ENCODE data around the gene MYPOP.

Gene MYPOP, protein sequence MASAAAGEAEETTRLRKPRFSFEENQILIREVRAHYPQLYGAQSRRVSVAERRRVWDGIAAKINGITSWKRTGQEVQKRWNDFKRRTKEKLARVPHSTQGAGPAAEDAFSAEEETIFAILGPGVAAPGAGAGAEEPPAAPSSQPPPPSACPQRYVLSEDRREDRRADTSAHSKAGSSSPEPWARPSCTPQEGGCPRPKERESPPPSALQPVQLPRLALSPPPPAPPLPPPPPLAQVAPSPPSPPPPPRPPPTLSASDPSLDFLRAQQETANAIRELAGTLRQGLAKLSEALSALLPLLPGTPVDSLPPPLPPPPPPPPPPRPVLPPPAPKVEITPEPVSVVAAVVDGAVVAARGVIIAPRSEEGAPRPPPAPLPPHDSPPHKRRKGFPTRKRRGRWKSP

DNA sequence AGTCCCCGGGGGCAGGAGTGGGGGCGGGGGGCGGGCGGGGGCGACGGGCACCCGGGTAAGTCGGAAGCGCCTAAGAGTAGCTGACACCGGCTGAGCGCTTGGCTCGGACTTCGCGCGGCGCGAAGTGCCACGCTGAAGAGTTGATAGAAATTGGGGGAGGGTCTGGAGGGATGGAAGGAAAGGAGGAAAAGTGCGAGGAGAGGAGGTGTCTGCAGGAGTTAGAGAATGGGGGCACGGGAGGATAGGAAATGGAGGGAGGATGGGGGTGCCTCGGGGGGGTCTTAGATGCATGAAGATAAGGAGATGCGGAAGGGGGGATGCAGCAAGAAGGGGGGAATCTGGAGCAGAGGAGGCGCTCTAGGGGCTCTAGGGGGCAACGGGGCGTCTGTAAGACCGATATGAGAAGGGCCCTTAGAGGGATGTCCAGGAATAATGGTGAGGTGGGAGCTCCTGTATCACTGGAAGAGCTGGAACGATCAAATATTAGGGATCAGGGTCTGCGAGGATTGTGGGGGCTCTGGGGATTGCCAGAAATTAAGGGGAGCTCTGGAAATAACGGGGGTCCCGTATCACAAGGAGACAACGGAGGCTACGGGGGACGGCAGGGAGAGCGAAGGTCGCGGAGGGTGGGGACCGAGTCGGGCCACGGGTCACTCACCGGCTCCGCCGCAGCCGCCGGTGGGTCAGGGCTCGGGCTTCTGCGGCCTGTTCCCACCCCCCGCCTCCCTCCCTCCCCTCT, at the start of gene MYPOP:
Gene MYPOP (minus strand): TSS at position 702 of the 739 bp plus-strand sequence. CDS start 840 bp downstream, outside the sequence.
- DNase-seq (ENCODE audit: low spot score) = no peak

DNA sequence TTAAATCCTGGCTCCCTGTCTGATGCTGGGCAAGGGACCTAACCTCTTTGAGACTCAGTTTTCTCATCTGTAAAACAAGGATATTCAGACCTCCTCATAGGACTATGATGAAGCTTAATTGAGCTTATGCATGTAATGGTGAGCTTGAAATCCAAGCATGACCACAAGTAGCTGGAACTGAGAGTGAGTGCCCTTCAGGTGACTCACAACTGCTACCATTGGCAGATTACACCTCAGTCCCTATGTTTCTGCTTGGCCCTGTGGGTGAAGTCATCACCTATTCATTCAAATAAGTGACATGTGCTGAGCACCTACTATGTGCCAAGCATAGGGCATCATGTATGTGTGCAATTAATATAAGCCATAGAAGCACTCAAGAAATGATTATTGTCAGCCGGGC, 45.5 kb upstream of the MYPOP start:
- no peak for DNase-seq (ENCODE audit: low spot score)

DNA sequence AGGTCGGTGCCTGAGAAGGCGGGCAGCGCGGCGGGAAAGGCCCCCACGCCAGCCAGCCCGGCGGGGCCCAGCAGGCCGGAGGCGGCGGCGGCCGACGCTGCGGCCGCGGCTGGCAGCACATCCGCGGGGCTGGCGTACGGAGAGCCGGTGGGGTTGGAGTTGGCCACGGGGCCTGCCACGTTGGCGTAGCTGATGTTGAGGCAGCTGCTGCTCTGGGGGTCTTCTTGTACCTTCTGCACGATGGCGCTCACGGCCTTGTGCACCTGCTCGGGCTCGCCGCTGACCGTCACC, 38.0 kb upstream of the MYPOP start:
- no peak for DNase-seq (ENCODE audit: low spot score)

DNA sequence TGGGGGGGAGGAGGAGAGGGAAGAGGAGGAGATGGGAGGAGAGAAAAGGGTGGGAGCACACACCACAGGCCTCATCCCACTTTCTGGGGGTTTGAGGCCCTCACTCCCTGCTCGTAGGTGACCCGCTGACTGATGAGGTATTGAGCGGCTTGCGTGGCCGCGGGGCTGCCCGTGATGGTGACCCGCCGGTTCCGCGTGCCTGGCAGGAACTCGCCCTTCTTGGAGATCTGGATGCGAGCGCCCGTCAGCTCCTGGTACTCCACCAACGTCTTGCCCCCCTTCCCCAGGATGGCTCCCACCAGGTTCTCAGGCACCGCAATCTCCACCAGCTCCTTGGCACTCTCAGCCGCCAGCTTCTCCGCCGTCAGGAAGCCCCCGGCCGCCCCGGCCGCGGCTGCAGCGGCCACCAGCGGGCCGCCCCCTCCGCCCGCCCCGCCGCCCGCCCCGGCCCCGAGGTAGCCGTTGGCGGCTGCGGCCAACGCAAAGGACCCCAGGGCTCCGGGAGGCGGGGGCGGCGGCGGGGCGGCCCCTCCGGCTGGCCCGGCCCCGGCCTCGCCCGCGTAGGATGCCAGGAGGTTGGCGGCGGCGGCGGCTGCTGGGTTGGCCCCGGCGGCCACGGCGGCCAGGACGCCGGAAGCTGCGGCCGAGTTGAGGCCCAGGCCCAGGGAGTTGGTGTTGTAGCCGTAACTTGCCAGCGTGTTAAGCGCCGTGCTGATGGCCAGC, 37.5 kb upstream of the MYPOP start:
- no peak for DNase-seq (ENCODE audit: low spot score)

DNA sequence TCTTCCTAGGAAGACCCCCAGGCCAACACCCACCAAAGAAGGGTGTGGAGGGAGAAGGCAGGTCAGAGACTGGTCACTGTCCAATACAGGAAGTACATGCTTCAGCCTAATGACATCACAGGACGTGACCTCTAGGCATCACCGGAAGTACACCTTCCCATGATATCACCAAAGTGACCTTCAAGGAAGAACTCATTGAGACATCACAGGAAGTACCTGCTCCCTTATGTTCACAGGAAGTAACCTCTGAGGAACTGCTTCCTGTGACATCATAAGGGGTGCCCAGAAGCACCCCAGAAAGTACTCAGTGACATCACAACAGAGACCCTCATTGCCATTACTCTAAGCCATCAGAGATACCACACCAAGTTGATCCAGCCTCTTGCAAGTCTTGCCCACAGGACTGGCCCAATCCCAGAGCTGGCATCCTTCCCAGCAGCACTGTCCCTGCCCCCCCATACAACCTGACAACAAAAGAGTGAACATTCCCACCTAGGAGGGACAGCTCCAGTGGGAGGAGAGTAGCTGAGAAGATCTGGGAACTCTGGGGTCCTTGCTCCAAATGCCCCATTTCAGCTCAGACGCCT, 36.4 kb upstream of the MYPOP start:
- DNase-seq (ENCODE audit: low spot score) = no peak

DNA sequence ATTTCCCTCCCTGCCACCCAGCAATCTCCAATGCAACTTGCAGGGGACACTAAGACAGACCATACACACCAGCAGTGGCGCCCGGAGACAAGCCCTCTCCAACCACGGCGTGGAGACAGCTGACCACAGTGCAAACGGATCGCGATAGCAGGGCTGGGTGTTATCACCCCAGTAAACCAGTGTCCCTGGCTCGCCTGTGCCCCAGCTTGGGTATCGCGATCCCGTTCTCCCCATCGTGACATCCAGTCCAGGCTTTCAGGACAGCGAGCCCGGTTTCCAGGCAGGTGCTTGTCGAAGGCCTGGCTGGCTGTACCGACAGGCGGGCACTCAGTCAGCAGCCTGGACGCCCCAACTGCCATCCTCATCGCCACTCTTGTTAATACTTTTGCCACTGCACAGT, 32.9 kb upstream of the MYPOP start:
- no peak for DNase-seq (ENCODE audit: low spot score)

DNA sequence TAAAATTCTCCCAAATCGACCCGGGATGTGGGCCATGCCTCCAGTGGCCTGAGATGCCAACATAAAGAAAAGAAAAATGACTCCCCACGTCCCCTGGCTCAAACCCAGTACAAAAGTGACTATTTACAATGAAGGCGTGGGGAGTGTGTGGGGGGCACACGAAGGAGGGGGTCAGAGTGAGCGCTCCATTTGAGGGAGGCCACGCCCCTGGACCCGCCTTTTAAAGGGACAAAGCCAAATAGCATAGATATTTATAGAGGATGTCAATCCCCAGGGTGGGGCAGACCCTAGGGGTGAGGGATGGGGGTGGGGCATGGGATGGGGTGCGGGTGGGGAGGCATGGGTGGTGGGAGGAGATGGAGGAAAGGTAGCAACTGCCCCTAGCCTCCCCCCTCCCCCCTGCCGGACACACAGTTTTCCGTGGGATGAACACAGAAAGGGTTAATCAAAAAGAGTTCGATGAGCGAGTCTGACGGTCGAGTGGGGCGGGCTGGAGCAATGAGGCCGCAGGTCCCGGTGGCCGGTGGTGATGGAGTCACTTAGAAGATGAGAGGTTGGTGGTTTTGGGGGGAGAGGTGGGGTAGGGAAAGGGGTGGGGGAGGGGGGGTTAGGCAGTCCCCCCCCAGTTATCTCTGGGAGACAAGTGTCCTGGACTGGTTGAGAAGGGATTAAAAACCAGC, 32.3 kb upstream of the MYPOP start:
- DNase-seq (ENCODE audit: low spot score) = no peak

DNA sequence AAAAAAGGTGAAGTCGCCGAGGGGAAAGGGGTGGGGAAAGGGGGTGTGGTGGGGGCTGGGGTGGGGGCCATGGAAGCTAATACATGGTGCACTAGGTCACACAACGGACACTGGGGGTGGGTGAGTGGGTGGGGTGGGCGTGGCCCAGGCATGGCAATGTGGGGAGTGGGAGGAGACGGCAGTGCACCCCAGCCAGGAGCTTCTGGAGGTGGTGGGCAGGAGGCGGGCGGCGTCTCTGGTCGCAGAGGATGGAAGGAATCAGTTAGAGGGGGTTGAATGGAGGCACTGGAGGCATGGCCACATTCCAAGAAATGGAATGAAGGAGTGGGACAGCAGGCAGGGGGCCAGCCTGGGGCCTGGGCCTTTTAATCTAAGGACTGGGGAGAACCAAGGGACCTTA, 31.3 kb upstream of the MYPOP start:
- DNase-seq (ENCODE audit: low spot score) = no peak

DNA sequence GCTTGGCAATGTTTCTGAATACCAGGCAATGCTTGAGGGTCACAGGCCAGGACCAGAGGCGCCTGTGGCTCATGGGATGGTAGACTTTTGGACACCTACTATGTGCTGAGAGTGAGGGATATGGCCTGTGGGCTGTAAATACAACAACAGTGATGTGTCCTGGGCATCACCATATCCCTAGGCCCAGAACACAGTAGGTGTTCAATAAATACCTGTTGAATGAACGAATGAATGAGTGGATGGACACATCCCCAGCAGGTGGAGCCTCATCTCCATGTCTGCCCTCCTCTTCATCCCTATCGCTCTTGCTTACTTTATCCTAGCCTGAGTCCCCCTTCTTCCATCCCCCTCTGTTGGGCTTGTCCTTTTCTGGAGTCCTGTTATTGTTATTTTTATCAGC, 28.6 kb upstream of the MYPOP start:
- DNase-seq (ENCODE audit: low spot score) = no peak

DNA sequence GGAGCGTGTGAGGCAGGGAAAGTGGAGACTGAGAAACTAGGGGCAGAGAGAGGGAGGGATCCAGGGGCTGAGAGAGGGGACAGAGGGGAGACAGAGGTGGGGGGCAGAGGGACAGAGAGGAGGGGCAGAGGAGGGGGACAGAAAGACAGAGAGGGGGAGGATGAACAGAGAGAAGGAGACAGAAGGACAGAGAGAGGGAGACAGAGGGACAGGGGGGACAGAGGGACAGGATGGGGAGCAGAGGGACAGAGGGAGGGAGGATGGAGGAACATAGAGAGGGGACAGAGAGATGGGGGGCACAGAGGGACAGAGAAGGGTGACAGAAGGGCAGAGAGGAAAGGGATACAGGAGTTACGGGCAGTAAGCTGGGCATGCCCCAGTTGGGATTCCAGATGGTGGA, 26.8 kb upstream of the MYPOP start:
- DNase-seq (ENCODE audit: low spot score) = no peak

DNA sequence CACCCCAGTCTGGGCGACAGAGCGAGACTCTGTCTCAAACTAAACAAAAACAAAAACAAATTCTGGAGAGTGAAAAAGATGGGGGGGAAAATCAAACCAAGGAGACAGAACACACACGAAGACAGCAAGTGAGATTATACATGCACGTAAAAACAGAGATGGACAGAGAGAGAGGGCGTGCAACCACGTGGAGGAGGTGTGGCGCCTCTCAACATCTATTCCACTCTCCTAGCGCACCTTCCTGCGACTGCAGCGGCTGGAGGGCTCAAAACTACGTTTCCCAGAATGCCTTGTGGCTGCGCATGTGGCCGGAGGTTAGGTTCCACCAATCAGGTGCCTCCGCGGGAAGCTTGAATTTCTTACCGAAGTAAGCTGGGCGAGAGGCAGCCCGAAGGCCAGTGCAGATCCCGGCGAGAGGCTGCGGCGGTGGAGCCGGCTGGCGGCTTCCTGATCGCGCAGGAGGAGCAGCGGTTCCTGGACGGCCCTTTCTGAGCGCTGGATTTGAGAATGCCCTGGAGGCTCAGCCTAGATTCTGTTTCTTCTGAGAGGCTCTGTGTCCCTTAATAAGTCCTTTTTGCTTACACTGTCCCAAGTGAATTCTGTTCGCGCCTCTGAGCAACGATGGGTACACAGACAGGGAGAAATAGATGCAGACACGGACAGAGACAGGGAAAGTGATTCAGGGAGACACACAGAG, 25.3 kb upstream of the MYPOP start:
- DNase-seq (ENCODE audit: low spot score) = peak; percentile 97

DNA sequence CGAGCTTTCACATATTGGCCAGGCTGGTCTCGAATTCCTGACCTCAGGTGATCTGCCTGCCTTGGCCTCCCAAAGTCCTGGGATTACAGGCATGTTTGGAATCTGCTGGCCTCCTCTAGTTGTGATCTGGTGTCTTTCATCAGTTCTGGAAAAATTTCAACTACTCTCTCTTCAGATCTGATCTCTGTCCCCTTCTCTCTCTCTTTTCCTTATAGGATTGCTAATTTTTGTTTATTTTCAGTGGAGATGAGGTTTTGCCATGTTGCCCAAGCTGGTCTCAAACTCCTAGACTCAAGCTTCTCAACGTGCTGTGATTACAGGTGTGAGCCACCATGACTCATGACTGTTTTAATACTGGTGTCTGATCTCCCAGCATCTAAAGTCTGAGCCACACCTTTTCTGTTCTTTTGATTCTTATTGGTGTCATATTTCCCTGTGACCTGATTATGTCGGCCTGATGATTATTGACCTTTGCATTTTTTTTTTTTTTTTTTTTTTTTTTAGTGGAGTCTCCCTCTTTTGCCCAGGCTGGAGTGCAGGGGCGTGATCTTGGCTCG, 22.6 kb upstream of the MYPOP start:
- DNase-seq (ENCODE audit: low spot score) = peak; percentile 92

DNA sequence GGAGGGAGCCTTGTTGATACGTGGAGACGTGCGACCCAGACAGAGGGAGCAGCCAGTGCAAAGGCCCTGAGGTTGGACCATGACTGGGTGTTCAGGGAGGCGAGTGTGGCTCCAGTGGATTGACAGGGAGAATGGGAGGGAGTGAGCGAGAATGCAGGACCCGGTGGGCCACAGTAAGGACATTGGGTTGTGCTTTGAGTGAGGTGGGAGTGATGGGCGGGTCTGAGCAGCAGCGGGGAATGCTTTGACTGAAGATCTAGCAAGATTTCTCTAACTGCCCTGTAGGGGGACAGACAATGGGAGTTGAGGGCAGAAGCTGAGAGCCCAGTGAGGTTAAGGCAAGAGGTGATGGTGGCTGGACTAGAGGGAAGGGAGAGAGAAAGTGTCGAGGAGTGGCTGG, 19.9 kb upstream of the MYPOP start:
- peak; percentile 49 for DNase-seq (ENCODE audit: low spot score)

DNA sequence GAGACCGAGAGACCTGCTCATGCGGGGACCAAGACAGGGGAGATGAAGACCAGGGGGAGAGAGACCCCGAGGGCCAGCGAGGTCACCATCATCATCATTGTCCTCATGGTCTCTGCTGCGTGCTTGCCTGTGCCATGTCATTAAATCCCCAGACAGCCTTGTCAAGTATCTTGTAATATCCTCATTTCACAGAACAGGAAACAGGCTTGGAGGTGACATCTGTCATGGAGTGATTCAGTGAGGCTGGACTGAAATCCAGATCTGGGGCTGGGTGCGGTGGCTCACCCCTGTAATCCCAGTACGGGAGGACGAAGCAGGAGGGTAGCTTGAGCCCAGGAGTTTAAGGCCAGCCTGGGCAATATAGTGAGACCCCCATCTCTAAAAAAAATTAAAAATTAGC, 18.0 kb upstream of the MYPOP start:
- DNase-seq (ENCODE audit: low spot score) = no peak

DNA sequence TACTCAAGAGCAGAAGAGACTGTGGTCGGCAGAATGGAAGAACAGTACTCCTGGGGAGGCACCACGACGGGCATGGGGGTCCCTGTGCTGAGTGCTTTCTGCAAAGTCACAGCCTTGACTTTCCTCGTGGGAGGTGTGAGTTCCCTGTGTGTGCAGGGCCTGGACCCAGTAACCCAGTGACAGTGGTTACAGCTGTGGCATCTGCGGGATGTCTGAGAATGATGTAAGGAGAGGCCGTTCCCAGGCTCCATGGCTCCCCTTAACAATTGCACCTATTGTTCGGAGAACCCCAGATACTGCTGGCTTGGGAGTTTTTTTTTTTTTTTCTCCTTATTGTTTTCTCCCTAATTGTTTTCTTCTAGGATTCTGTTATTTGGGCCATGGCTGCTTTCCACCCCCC, 17.3 kb upstream of the MYPOP start:
- peak; percentile 91 for DNase-seq (ENCODE audit: low spot score)

DNA sequence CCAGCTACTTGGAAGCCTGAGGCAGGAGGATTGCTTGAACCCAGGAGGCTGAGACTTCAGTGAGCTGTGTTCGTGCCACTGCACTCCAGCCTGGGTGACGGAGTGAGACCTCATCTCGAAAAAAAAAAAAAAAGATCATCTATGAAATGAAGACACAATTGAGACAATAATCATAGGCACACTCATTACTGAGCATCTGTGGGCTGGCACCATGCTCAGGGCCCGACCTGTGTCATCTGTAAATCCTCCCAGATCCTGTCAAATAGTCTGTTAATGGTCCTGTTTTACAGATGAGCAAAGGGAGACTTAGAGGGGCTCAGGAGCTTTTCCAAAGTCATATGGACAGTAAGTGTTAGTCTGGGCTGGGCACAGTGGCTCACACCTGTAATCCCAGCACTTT, 16.3 kb upstream of the MYPOP start:
- no peak for DNase-seq (ENCODE audit: low spot score)

DNA sequence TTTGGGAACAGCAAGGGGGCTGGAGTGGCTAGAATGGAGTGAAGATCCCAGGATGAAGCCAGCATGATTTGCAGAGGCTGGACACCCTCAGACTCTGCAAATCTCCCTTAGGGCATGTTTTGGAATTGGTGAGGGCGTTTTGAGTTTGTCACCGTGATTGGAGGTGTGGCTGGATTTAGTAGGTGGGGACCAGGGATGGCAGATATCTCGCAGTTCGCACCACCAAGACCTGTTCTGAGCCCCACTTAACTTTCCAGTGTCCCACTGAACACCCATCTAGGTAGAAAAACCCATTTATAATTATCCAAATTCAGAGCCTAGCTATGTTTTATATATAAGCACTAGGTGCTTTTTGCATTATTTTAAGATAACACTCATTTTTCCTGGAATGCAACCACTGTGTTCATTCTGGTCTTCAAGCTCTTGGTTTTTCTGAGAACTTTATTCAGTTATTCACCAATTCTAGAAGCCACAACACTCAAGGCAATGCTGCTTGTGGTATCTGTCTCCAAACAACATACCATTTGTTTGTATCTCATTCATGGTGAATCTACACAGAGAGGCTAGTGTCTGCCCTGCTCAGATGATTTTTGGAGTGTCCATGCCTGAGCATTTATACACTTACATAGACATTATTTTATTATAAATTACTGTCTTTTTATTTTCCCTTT, 15.1 kb upstream of the MYPOP start:
- DNase-seq (ENCODE audit: low spot score) = no peak

DNA sequence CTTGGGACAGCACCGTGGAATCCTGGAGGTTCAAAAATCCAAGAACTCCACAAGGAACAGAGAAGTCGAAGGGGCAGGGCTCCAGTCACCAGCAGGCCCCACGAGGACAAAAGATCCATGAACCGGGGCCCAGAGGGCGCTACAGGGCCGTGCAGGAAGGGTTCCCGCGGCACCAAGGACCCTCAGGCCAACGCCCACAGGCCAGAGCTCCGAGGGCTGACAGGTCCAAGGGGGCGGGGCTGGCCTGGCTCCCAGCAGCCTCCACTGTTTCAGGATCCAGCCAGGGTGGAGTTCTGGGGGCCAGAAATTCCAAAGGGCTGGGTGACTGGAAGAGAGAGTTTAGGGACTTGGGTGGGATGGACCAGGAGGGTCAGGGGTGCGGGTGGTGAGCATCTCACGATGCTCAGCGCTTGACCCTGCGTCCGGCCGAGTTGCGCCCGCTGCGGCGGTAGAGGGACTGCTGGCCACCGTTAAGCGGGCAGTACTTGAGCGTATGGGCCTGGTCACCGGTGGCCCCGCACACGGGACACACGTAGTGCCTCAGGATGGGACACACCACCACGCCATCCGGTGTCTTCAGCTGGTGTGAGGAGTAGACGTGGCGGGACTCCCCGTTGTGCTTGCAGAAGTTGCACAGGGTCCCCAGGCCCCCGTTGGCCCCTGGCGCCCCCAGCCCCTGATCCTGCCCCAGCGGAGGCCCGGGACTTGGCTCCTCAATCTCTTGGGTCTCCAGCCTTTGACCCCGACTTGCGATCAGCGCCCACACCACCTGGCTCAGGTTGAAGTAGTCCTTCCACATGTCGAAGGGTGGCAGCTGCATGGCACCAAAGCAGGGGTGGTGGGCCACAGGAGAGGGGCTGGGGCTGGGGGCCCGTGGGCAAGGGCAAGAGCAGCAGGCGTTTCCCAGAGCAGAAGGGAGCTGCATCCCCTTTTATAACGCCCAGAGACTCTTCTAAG, 11.7 kb upstream of the MYPOP start, which contains the start of gene NANOS2:
Gene NANOS2 (minus strand): TSS at position 905 of the 957 bp plus-strand sequence. CDS start 85 bp downstream, at position 820.
- peak; percentile 60 for DNase-seq (ENCODE audit: low spot score)

DNA sequence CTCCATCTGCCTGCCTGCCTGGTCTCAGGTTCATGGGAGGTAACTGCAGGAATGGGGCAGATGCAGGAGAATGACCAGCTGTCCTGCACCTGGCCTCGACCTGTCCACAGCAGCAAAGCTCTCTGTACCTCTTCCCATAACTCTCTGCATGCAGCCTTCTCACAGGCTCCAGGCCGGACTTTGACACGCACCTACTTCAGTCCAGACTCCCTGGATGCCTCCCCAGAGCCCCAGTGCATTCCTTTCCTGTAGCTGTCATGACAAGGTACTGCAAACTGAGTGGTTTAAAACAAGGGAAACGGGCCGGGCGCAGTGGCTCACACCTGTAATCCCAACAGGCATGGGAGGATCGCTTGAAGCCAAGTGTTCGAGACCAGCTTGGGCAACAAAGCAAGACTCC, 8.9 kb upstream of the MYPOP start:
- no peak for DNase-seq (ENCODE audit: low spot score)

Measured in SW480 (cell line).